ENCODE results near the gene PTPA. TPM values are rescaled to one million over a fixed set of nuclear protein-coding genes. Genes with fewer than 3 reads are reported as not detected.

The PTPA gene
- total and polyA plus RNA-seq, 2 donors (not counting 3 experiments of a cell fraction or from before 2014, with no cell fraction given) = 97.7 to 121 TPM

DNA sequence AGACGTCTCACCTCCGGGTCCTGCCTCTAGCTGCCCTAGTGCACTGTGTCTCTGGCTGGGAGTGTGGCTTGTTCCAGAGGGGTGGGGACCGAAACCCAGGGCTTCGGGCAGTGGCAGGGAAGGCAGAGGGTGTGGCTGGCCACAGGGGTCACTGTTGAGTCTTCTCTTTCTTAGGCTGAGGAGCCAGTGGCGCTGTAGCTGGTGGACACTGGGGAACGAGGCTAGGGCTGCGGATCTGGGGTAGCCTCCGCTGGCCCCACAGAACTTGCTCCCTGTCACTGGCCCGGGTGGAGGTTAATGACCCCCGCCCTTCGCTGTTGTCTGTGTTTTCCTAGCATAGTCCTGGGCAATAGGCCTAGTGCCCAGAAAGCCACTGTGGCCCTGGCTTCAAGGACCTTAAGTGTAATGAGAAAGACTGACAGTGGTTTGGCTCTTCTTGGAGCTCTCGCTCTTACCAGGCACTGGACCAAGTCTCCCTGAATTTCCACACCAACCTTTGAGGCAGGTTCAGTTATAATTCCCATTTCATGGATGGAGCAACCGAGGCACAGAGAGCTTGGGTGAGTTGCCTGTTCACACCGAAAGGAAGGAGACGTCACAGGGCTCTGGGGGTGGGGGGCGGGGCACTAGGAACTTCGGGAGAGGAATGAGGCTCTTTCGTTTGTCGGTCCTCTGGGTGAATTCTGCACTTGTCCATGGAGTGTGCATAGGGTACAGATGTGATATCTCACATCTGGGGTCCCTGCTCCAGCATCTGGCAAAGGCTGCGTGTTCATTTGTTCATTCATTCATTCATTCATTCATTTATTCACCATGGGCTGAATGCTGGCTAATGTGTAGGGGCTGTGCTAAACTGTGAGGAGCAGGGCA is 71.6 kb downstream of the PTPA start:
- H3K36me3 ChIP-seq (ENCODE audit: control insufficient read depth in 2 of 2, extremely low read depth in 1 of 2, insufficient read depth in 2 of 2, low read length in 2 of 2) = no peaks in the 10 kb centered on the region
- BruUV-seq (replicated peaks) = no TSS peak
- H3K4me3 ChIP-seq (replicated peaks in 1 of 3; ENCODE audit: insufficient read depth in 1 of 3, low read depth in 1 of 3, low read length in 3 of 3) = no peak overlapping the region
- ChIA-PET CTCF (interaction anchor here (0.8 to 2.6 kb wide), 6 partner anchors 8 to 426 kb away, joined by 3 to 8 read pairs (median 4); no protein-coding TSS in a partner anchor), POLR2A (no interaction called here)
- no peak overlapping the region for H2AFZ ChIP-seq (ENCODE audit: low read depth, low read length)
- no peak overlapping the region for H3K4me2 ChIP-seq (ENCODE audit: insufficient read depth, low read length)
- no peak overlapping the region for H3K27ac ChIP-seq (ENCODE audit: insufficient read depth, low read depth, low read length)
- intact Hi-C loops (cut with micrococcal nuclease) = no loop called here
- no peaks in the 10 kb centered on the region for H4K20me1 ChIP-seq (replicated peaks; ENCODE audit: control insufficient read depth, extremely low read depth, insufficient read depth, low read length)
- FAIRE-seq = peak; percentile 12
- H3K79me2 ChIP-seq (ENCODE audit: control insufficient read depth, insufficient read depth, low read length) = peaks cover 1% of the 10 kb centered on the region
- H3K9me3 ChIP-seq (replicated peaks; ENCODE audit: control insufficient read depth, insufficient read depth, low read length) = no peaks in the 10 kb centered on the region
- peaks cover 5% of the 10 kb centered on the region for H3K4me1 ChIP-seq (ENCODE audit: control insufficient read depth, extremely low read depth, insufficient read depth, low read length)
- H3K9ac ChIP-seq (replicated peaks; ENCODE audit: extremely low read depth, insufficient read depth, low read length) = no peak overlapping the region
- H3K9me1 ChIP-seq (replicated peaks; ENCODE audit: control insufficient read depth, extremely low read depth, insufficient read depth, low read length) = no peaks in the 10 kb centered on the region
- DNase-seq (ENCODE audit: low read depth, low spot score) = no peak
- H3K27me3 ChIP-seq (ENCODE audit: control insufficient read depth in 2 of 2, insufficient read depth in 2 of 2, low read length in 2 of 2) = no peaks in the 10 kb centered on the region
- no peak for TF ChIP-seq GATA2 (IDR thresholded peaks at IDR 0.05; ENCODE audit: insufficient read depth, insufficient read length, low read depth, low read length)
- TF ChIP-seq, protein P1, sequence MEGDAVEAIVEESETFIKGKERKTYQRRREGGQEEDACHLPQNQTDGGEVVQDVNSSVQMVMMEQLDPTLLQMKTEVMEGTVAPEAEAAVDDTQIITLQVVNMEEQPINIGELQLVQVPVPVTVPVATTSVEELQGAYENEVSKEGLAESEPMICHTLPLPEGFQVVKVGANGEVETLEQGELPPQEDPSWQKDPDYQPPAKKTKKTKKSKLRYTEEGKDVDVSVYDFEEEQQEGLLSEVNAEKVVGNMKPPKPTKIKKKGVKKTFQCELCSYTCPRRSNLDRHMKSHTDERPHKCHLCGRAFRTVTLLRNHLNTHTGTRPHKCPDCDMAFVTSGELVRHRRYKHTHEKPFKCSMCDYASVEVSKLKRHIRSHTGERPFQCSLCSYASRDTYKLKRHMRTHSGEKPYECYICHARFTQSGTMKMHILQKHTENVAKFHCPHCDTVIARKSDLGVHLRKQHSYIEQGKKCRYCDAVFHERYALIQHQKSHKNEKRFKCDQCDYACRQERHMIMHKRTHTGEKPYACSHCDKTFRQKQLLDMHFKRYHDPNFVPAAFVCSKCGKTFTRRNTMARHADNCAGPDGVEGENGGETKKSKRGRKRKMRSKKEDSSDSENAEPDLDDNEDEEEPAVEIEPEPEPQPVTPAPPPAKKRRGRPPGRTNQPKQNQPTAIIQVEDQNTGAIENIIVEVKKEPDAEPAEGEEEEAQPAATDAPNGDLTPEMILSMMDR (IDR thresholded peaks at IDR 0.05; ENCODE audit: extremely low read depth in 1 of 2, insufficient read depth in 1 of 2, low read depth in 1 of 2, low read length in 2 of 2) = peak in 1 of 2 donors; percentile 47
- dilution Hi-C loops (cut with MboI; ENCODE audit: extremely low pct_ligation_motif_present, low sequenced_read_pairs) = no loop called here

Data from endothelial cell of umbilical vein (primary cell).